Measurements from ENCODE around the gene AHSP.
"Not testable (repeated sequence)": the region's sequence is repeated elsewhere in the genome, so short reads cannot be mapped to it uniquely, and the experiment has no call there.

The AHSP gene

DNA sequence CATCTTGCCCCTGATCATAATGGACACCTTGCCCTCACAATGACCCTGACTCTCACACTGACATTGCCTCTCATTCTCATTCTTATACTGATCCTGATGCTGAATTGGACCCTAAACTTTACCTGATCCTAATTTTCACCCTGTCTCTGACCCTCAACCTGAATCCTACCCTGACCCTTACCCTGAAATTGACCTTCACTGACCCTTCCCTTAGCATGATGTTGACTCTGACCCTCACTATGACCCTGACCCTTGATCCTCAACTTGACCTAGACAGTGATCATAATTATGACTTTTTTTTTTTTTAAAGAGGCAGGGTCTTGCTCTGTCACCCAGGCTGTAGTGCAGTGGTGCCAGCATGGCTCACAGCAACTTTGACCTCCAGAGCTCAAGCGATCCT is 3.4 kb downstream of the AHSP start:
- DNase-seq (ENCODE audit: low read depth) = no peak

DNA sequence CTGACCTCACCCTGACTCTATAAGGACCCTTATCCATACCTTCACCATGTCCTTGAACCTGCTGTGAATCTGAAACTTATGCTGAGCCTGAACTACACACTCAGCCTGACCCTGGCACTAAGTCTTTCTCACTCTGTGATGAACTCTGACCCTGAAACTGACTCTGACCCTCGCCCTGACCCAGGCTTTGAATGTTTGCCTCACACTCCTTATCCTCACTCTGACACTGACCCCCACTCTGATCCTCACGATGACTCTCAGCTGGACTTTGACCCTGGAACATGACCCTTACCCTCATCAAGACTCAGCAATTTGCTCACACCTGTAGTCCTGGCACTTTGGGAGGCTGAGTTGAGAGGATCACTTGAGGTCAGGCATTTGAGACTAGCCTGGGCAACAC is 4.4 kb downstream of the AHSP start:
- no peak for DNase-seq (ENCODE audit: low read depth)

DNA sequence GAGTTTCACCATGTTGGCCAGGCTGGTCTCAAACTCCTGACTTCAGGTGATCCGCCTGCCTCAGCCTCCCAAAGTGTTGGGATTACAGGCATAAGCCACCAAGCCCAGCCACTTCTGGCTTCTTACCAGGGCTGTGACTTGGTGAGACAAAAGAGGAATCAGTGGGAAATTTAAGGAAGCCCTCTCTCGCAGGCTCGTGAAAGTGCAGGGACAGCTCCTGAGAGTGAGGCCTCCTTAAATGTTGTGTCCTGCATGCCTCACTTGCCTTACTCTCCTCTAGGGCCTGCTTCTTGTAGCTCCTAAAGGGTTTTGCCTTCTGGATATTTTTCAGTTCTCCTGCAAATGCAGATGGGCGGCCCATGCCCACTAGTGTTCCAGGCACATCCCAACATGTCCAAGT is 5.2 kb downstream of the AHSP start:
- no peak for DNase-seq (ENCODE audit: low read depth)

DNA sequence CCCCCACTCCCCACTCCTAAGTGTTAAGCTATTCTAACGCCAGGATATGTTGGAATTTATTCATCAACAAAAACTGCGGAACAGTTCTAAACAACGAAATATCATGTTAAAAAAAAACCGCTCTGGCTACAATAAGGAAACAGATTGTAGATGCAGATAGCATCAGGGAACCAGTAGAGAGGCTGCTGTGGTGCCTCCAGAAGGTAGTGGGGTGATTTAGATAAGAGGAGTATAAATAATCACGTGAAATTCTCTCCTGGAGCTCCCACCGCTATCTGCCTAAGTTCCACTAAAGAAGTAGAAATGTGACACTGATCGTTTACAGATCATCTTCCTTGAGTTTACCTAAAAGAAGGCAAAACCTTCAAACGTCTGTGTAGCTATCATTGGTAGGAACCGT is 8.0 kb downstream of the AHSP start:
- no peak for DNase-seq (ENCODE audit: low read depth)

DNA sequence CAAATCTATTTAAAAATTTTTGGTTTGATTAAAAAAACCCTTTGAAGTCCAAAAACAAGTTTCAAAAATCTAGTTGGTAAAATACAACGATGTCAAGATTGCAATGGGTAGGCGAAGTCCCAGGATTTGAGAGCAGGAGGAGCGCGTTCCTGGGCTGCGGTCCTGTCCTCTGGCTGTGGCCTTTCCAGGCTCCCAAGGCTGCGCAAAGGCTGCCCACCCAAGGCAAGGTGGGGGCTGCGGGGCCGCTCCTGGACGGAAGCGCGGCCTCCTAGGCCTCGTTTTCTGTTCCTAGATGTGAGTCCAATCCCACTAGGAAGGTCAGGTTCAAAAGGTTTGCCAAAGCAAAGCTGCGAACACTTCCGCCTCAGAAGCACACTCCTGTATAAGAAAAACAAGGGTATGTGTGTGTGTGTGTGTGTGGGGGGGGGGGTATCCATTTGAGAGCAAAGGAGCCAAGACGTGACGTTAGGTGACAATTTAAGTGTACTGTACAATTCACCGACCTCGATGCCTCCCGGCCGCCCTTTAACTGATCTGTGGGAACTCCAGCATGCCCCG is 9.2 kb downstream of the AHSP start:
- DNase-seq (ENCODE audit: low read depth) = no peak

DNA sequence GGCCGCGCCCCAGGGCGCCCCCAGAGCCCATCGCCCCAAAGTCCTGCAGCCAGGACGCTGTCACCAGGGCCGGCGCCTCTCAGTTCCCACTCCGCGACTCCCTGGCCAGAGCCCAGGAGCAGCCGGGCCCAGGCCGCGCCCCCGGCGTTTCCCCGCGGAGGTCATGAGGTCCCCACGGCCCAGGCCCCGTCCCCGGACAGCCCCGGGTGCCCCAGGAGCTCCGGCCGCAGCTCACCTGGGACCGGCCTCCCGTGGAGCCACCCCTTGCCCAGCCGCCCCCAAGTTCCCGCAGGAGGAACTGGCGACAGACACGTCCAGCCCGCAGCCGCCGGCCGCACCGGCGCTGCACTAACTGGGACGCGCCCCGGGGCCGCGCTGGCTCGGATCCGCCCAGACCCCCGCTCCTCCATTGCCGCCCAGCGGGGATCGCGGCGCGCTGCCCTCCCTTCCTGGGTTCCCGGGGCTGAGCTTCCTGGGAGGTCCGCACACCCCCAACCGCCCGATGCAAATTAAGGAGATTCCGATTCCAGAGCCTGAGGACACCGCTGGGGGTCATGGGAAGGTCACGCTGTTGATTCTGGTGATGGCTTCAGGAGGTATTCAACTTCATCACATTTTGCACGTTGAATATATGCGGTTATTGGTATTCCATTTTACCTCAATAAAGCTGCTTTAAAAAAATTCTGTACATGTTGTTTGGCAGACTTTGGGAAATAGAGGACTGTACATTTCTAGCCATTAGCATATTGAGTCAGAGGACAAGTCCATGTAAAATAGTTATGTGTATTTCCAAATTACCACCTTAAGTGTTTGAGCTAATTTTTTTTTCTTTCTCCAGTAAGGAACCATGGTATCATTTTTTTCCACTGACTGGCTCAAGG is 9.9 kb downstream of the AHSP start:
- no peak for DNase-seq (ENCODE audit: low read depth)

DNA sequence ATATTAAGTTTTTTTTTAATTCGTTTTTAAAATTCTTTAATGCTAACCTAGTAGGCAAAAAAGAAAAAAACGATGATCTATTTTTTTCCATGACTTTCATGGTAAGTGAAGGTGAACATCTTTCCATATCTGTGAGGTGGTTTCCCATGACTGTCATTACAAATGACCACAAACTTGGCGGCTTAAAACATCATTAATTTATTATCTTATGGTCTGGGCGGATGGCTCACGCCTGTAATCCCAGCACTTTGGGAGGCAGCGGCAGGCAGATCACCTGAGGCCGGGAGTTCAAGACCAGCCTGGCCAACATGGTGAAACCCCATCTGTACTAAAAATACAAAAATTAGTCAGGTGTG is 10.5 kb downstream of the AHSP start:
- DNase-seq (ENCODE audit: low read depth) = not testable (repeated sequence)

DNA sequence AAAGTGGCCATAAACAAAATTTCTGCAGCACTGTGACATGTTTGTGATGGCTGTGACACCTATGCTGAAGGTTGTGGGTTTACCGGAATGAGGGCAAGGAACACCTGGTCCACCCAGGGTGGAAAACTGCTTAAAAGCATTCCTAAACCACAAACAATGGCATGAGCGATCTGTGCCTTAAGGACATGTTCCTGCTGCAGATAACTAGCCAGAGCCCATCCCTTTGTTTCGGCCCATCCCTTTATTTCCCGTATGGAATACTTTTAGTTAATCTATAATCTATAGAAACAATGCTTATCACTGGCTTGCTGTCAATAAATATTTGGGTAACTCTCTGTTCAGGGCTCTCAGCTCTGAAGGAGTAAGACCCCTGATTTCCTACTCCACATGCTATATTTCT is 12.1 kb downstream of the AHSP start:
- not testable (repeated sequence) for DNase-seq (ENCODE audit: low read depth)

DNA sequence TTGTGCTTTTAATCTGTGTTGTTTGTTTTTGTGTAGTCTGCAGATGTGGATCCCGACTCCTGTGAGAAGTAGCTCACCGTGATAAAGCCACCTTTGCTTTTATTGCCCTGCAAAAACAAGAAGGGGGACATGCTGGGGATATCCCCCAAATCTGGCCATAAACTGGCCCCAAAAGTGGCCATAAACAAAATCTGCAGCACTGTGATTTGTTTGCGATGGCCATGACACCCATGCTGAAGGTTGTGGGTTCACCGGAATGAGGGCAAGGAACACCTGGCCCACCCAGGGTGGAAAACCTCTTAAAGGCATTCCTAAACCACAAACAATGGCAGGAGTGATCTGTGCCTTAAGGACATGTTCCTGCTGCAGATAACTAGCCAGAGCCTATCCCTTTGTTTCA is 15.1 kb downstream of the AHSP start:
- DNase-seq (ENCODE audit: low read depth) = no peak

DNA sequence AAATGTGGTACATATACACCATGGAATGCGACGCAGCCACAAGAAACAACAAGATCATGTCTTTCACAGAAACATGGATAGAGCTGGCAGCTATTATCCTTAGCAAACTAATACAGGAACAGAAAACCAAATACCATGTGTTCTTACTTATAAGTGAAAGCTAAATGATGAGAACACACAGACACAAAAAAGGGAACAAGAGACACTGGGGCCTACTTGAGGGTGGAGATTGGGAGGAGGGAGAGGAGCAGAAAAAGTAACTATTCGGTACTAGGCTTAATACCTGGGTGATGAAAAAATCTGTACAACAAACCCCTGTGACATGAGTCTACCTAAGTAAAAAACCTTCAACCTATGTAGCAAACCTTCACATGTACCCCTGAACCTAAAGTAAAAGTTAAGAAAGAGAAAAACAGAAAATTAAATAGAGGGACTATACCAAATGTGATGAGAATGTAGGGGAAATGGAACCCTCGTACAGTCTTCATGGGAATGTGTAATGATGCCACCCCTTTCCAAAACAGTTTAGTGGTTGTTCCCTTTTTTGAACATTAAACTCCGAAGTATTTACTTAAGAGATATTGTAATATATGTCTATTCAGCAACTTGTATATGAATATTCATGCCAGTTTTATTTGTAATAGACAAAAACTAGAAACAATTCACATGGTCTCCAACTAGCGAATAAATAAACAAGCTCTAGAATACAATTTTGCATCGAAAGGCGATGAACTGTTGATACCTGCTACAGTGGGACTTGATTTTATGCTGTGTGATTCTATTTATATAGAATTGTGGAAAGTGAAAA is 33.9 kb downstream of the AHSP start:
- no peak for DNase-seq (ENCODE audit: low read depth)

DNA sequence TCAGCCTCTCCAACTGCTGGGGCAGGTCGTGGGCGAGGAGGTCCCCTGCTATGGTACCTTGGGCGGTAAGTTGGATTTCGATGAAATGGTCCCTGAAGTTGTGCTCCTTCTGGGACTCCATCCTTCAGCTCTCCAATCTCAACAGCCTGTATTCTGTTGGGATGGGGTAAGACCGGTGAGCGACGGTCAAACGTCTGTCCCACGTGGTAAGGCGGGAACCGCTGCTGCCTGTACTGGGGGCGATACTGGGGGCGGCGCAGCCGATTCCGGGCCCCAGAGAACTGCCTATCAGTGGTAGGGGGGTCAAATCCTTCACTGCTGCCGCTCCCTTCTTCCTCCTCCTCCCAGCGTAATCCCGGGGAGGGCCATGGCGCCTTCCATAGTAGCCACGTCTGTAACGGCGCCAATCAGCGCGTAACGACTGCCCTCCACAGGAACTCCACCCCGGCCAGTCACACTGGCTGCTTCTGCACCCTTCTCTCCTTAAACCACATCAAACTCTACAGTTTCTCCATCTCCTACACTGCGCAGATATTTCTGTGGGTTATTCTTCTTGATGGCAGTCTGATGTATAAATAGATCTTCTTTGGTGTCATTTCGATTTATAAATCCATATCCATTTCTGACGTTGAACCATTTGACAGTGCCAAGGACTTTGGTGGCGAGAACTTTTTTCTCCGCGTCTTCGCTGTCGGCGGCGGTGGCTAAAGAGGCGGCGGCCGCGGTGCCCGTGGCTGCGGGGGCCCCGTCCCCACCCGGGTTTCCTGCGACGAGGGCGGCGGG is 41.1 kb downstream of the AHSP start:
- peak; percentile 3 for DNase-seq (ENCODE audit: low read depth)

DNA sequence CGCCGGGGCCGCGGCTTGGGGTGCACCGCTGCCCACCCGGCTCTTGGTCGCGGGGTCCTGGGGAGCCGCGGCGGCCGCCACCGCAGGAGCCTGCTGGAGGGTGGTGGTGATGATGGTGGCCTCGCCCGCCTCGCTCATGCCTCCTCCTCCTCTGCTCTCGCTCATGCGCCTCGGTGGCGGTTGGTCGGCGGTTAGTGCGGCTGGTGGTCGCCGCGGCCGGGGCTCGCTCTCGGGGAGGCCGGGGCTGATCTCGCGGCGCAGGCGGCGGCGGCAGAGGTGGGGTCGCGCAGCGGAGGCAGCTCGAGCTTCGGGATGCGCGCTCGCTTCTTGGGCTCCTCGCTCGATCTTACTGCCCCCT is 41.6 kb downstream of the AHSP start:
- no peak for DNase-seq (ENCODE audit: low read depth)

DNA sequence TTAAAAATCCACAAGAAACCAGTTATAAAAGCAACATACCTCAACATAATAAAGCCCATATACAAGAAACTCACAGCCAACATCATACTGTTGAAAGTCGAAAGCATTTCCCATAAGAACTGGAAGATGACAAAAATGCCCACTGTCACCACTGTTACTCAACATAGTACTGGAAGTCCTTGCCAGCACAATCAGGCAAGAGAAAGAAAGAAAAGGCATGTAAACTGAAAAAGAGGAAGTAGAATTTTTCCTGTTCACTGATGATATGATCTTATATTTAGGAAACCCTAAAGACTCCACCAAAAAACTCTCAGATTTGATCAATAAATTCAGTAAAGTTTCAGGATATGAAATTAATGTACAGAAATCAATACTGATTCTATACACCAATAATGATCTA is 45.1 kb downstream of the AHSP start:
- DNase-seq (ENCODE audit: low read depth) = no peak

DNA sequence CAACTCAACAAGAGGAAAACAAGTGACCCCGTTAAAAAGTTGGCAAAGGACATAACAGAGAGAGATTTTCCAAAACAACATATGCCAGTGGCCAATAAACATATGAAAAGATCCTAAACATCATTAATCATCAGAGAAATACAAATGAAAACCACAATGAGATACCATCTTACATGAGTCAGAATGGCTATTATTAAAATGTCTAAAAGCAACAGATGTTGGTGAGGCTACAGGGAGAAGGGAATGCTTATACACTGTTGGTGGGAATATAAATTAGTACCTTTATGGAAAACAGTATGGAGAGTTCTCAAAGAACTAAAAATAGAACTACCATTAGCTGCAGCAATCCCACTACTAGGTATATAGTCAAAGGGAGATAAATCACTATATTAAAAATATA is 46.5 kb downstream of the AHSP start:
- peak; percentile 22 for DNase-seq (ENCODE audit: low read depth)

DNA sequence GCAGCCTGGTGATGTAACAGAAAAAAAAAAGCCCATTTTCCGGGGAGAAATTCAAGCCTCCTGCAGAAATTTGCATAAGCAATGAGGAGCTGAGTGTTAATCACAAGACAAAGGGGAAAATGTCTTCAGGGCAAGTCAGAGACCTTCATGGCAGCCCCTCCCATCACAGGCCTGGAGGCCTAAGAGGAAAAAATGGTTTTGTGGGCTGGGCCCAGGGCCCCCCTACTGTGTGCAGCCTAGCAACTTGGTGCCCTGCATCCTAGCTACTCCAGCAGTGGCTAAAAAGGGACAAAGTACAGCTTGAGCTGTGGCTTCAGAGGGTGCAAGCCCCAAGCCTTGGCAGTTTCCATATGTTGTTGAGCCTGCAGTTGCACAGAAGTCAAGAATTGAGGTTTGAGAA is 49.7 kb downstream of the AHSP start:
- DNase-seq (ENCODE audit: low read depth) = no peak

Measured in EH (cell line).